Stomach (tissue), 4 donors: ENCODE results near the gene LRSAM1.

ENCODE experiments used
- CTCF ChIP-seq, 7 experiments: fragments of 450-650 bp in 4 of 7; fragments of 200-600 bp in 3 of 7; sonication (generic) in 3 of 7; IDR thresholded peaks; one replicate each; pipeline ENCODE4 v1.5.1; 2016 to 2019; ENCODE audit warnings: antibody characterized with exemption in 7 of 7, control low read depth in 2 of 7, mild to moderate bottlenecking in 1 of 7
- POLR2A ChIP-seq, 4 donors: fragments of 450-650 bp; IDR thresholded peaks; one replicate each; pipeline ENCODE4 v1.6.1; 2016; ENCODE audit warnings: antibody characterized with exemption in 4 of 4, control low read depth in 2 of 4, mild to moderate bottlenecking in 1 of 4, moderate library complexity in 1 of 4

DNA sequence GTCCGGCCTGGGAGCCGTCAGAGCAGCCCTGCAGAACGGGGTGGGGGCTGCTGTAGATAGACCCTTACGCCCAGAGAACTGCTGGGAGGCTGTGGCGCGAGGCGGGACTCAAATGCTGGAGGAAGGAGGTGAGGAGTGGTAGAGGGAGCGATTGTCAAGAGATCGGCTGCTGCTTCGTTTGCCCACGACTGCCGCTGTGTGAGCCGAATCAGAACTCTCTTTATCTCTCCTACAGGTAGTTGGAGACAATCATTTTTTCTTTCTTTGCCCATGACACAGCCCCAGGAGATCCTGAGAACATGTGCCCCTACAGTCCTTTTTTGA, 26.7 kb upstream of the LRSAM1 start:
- TF ChIP-seq CTCF (IDR thresholded peaks at IDR 0.05) = no peak
- TF ChIP-seq POLR2A (IDR thresholded peaks at IDR 0.05) = no peak
